ENCODE data around the gene BACE2.

GRCh38 chr21:41199123-41199522 is 31.2 kb downstream of the BACE2 start:
- TF ChIP-seq SIN3A (IDR thresholded peaks at IDR 0.05; ENCODE audit: borderline replicate concordance, low read depth, low read length) (no peak), EP300 (IDR thresholded peaks at IDR 0.05; ENCODE audit: low read depth in 2 of 2, low read length in 2 of 2) (no peak), EP300 (CRISPR knock-in tag; IDR thresholded peaks at IDR 0.05; ENCODE audit: borderline replicate concordance) (no peak), CTCF (CRISPR knock-in tag; IDR thresholded peaks at IDR 0.05) (no peak), RXRA (CRISPR knock-in tag; IDR thresholded peaks at IDR 0.05) (no peak), TMF1 (CRISPR knock-in tag; IDR thresholded peaks at IDR 0.05; ENCODE audit: low read depth) (no peak), GLI4 (CRISPR knock-in tag; IDR thresholded peaks at IDR 0.05; ENCODE audit: borderline replicate concordance) (no peak), CCAR2 (optimal IDR thresholded peaks at IDR 0.05; ENCODE audit: low read depth, low read length) (no peak), PPARG (CRISPR knock-in tag; conservative IDR thresholded peaks at IDR 0.05) (no peak), SIX4 (CRISPR knock-in tag; IDR thresholded peaks at IDR 0.05) (no peak), ZBTB40 (IDR thresholded peaks at IDR 0.05) (no peak), ZBTB40 (CRISPR knock-in tag; IDR thresholded peaks at IDR 0.05) (no peak), ZNF597 (CRISPR knock-in tag; IDR thresholded peaks at IDR 0.05) (no peak)
